IMR-90 (cell line): ENCODE measurements around the gene NOS1AP. TPM values are rescaled to one million over a fixed set of nuclear protein-coding genes. Genes with fewer than 3 reads are reported as not detected.

Source experiments
- ATAC-seq: fragments of 200-7000 bp; cut with Tn5 transposase; 2 replicates; pipeline ENCODE4 v1.9.1; 2020; ENCODE audit warnings: low read depth, mild to moderate bottlenecking, moderate library complexity
- BruUV-seq: library from RNA; stranded (reverse); fragments of 400-500 nt; replicated peaks from 2 replicates; lab custom pipeline; 2021; lab: Mats Ljungman, UMichigan
- CTCF ChIA-PET: fragments of 300-600 bp; formaldehyde crosslinking; extraction: SDS; loops from one replicate; lab custom pipeline; 2021; ENCODE audit warnings: antibody characterized with exemption; lab: Yijun Ruan, JAX
- POLR2A ChIA-PET: fragments of 300-600 bp; sonication (Branson Sonifier 250); formaldehyde crosslinking; loops from one replicate; lab custom pipeline; 2022; ENCODE audit warnings: antibody characterized with exemption; ENCODE audit not compliant: unreplicated experiment; lab: Charles Lee
- DNase-seq: peaks from one replicate; pipeline ENCODE4 v3.0.0; 2013
- H2AFZ ChIP-seq: replicated peaks from 2 replicates; pipeline ENCODE3; 2013; ENCODE audit warnings: low read length, mild to moderate bottlenecking; ENCODE audit not compliant: poor library complexity
- H2AK5ac ChIP-seq: 2 replicates; pipeline ENCODE4 v1.6.1; 2013; ENCODE audit warnings: low read depth, low read length, inconsistent platforms
- H2AK9ac ChIP-seq: replicated peaks from 2 replicates; pipeline ENCODE3; 2013; ENCODE audit warnings: mild to moderate bottlenecking, low read depth, low read length, moderate library complexity; ENCODE audit not compliant: poor library complexity
- H2BK120ac ChIP-seq: 2 replicates; pipeline ENCODE4 v1.6.1; 2013; ENCODE audit warnings: low read depth, low read length, inconsistent platforms
- H2BK15ac ChIP-seq: 3 replicates; pipeline ENCODE4 v1.6.1; 2013; ENCODE audit warnings: low read depth, low read length, inconsistent platforms
- H2BK20ac ChIP-seq: 2 replicates; pipeline ENCODE4 v1.6.1; 2013; ENCODE audit warnings: low read depth, mild to moderate bottlenecking, inconsistent platforms, low read length, moderate library complexity
- H2BK5ac ChIP-seq: 2 replicates; pipeline ENCODE4 v1.6.1; 2013; ENCODE audit warnings: mild to moderate bottlenecking, low read depth, low read length, inconsistent platforms; ENCODE audit not compliant: poor library complexity, severe bottlenecking
- H3K14ac ChIP-seq: replicated peaks from 2 replicates; pipeline ENCODE4 v1.6.1; 2013; ENCODE audit warnings: low read depth, low read length, inconsistent platforms
- H3K18ac ChIP-seq: 2 replicates; pipeline ENCODE4 v1.6.1; 2013; ENCODE audit warnings: low read depth, low read length, control low read depth
- H3K23ac ChIP-seq: 2 replicates; pipeline ENCODE4 v1.6.1; 2013; ENCODE audit warnings: low read depth, low read length, inconsistent platforms
- H3K27ac ChIP-seq: 2 replicates; pipeline ENCODE4 v1.5.1; 2013; ENCODE audit warnings: mild to moderate bottlenecking, control low read depth, low read length; ENCODE audit not compliant: insufficient read depth
- H3K27me3 ChIP-seq: 2 replicates; pipeline ENCODE4 v1.6.1; 2013; ENCODE audit warnings: low read length; ENCODE audit not compliant: control insufficient read depth, insufficient read depth
- H3K36me3 ChIP-seq: 2 replicates; pipeline ENCODE4 v1.6.1; 2013; ENCODE audit warnings: low read length, mixed read lengths; ENCODE audit not compliant: control insufficient read depth, insufficient read depth
- H3K4ac ChIP-seq: 2 replicates; pipeline ENCODE4 v1.6.1; 2013; ENCODE audit warnings: low read depth, low read length, inconsistent platforms
- H3K4me1 ChIP-seq: 2 replicates; pipeline ENCODE4 v1.6.1; 2013; ENCODE audit warnings: low read length, mixed read lengths; ENCODE audit not compliant: control insufficient read depth, insufficient read depth
- H3K4me2 ChIP-seq: 2 replicates; pipeline ENCODE4 v1.6.1; 2013; ENCODE audit warnings: low read depth, mild to moderate bottlenecking, control low read depth, low read length, moderate library complexity
- H3K4me3 ChIP-seq: 2 replicates; pipeline ENCODE4 v1.5.1; 2013; ENCODE audit warnings: low read depth, mild to moderate bottlenecking, control low read depth, low read length, moderate library complexity; ENCODE audit not compliant: insufficient read depth
- H3K56ac ChIP-seq: 2 replicates; pipeline ENCODE4 v1.6.1; 2013; ENCODE audit warnings: low read length, inconsistent platforms; ENCODE audit not compliant: insufficient read depth; ENCODE audit errors: extremely low read depth
- H3K79me1 ChIP-seq, 2 experiments: 2 replicates each; pipeline ENCODE4 v1.6.1; 2013; ENCODE audit warnings: low read length in 2 of 2, inconsistent platforms in 1 of 2, low read depth in 1 of 2
- H3K9ac ChIP-seq: 2 replicates; pipeline ENCODE4 v1.6.1; 2013; ENCODE audit warnings: low read depth, low read length, control low read depth
- H3K9me1 ChIP-seq: 2 replicates; pipeline ENCODE4 v1.6.1; 2013; ENCODE audit warnings: low read length, inconsistent platforms; ENCODE audit not compliant: insufficient read depth
- H3K9me3 ChIP-seq: 2 replicates; pipeline ENCODE4 v1.6.1; 2013; ENCODE audit warnings: low read length; ENCODE audit not compliant: control insufficient read depth, insufficient read depth
- H4K20me1 ChIP-seq: 2 replicates; pipeline ENCODE4 v1.6.1; 2013; ENCODE audit warnings: low read length, inconsistent platforms; ENCODE audit not compliant: insufficient read depth
- H4K5ac ChIP-seq: 2 replicates; pipeline ENCODE4 v1.6.1; 2013; ENCODE audit warnings: mild to moderate bottlenecking, low read depth, low read length, control low read depth
- H4K8ac ChIP-seq, 2 experiments: 2 replicates each; pipeline ENCODE4 v1.6.1; 2013; ENCODE audit warnings: low read depth in 2 of 2, low read length in 2 of 2, control low read depth in 1 of 2, inconsistent platforms in 1 of 2
- H4K91ac ChIP-seq: 2 replicates; pipeline ENCODE4 v1.6.1; 2013; ENCODE audit warnings: low read depth, low read length, inconsistent platforms; ENCODE audit not compliant: insufficient read depth
- BHLHE40 ChIP-seq: fragments of 150-350 bp; IDR thresholded peaks from 2 replicates; pipeline ENCODE4 v1.6.1; 2016; ENCODE audit warnings: mild to moderate bottlenecking, low read depth, low read length
- CEBPB ChIP-seq: IDR thresholded peaks from 2 replicates; pipeline ENCODE4 v1.6.1; 2012; ENCODE audit warnings: low read depth, low read length, improper control_type of control experiment
- CHD1 ChIP-seq: IDR thresholded peaks from 2 replicates; pipeline ENCODE4 v1.6.1; 2012; ENCODE audit warnings: low read depth, low read length, improper control_type of control experiment
- CTCF ChIP-seq: conservative IDR thresholded peaks from 2 replicates; pipeline ENCODE4 v1.5.1; 2012; ENCODE audit warnings: mild to moderate bottlenecking, low read depth, low read length, improper control_type of control experiment
- ELK1 ChIP-seq: fragments of 150-350 bp; IDR thresholded peaks from 2 replicates; pipeline ENCODE4 v1.6.1; 2016; ENCODE audit warnings: low read depth, mild to moderate bottlenecking, low read length, moderate library complexity, borderline replicate concordance
- FOS ChIP-seq: fragments of 150-350 bp; IDR thresholded peaks from 2 replicates; pipeline ENCODE4 v1.6.1; 2016; ENCODE audit warnings: low read depth, low read length
- MAFK ChIP-seq: IDR thresholded peaks from 2 replicates; pipeline ENCODE4 v1.6.1; 2012; ENCODE audit warnings: low read depth, low read length, improper control_type of control experiment
- MAZ ChIP-seq: IDR thresholded peaks from 2 replicates; pipeline ENCODE4 v1.6.1; 2012; ENCODE audit warnings: low read depth, mild to moderate bottlenecking, low read length, improper control_type of control experiment, moderate library complexity, borderline replicate concordance
- MXI1 ChIP-seq: IDR thresholded peaks from 2 replicates; pipeline ENCODE4 v1.6.1; 2012; ENCODE audit warnings: low read depth, mild to moderate bottlenecking, low read length, moderate library complexity, borderline replicate concordance
- NFE2L2 ChIP-seq: fragments of 150-350 bp; IDR thresholded peaks from 2 replicates; pipeline ENCODE4 v1.6.1; 2016; ENCODE audit warnings: low read depth, mild to moderate bottlenecking, low read length
- POLR2A ChIP-seq: IDR thresholded peaks from 2 replicates; pipeline ENCODE4 v1.6.1; 2012; ENCODE audit warnings: mild to moderate bottlenecking, low read depth, low read length
- RAD21 ChIP-seq: IDR thresholded peaks from 2 replicates; pipeline ENCODE4 v1.6.1; 2012; ENCODE audit warnings: low read length, improper control_type of control experiment
- RCOR1 ChIP-seq: IDR thresholded peaks from 2 replicates; pipeline ENCODE4 v1.6.1; 2012; ENCODE audit warnings: mild to moderate bottlenecking, low read length, improper control_type of control experiment; ENCODE audit not compliant: insufficient replicate concordance
- RFX5 ChIP-seq: IDR thresholded peaks from 2 replicates; pipeline ENCODE4 v1.8.0; 2012; ENCODE audit warnings: low read depth, mild to moderate bottlenecking, low read length, moderate library complexity
- SMC3 ChIP-seq: fragments of 150-350 bp; IDR thresholded peaks from 2 replicates; pipeline ENCODE4 v1.6.1; 2016; ENCODE audit warnings: low read depth, mild to moderate bottlenecking, antibody characterized with exemption, low read length, moderate library complexity
- WGBS, 2 experiments: methylation state at CpG; one replicate each; pipeline versions ENCODE4 v1.1.5 to v1.1.7; 2013; ENCODE audit warnings: missing lambda C conversion rate in 2 of 2; ENCODE audit not compliant: insufficient read length in 1 of 2; ENCODE audit errors: extremely low coverage in 2 of 2; 5-methylcytosine and 5-hydroxymethylcytosine counted together
- dilution Hi-C: fragments of 300-500 bp; cut with HindIII; formaldehyde crosslinking; loops from one replicate; pipeline ENCODE4 v1.14.3; 2018; ENCODE audit warnings: low sequenced_read_pairs; ENCODE audit not compliant: unreplicated experiment
- in situ Hi-C: fragments of 300-500 bp; cut with MboI; formaldehyde crosslinking; loops from 3 replicates; pipeline ENCODE4 v1.14.3; 2019; ENCODE audit warnings: low sequenced_read_pairs, inconsistent platforms, mixed read lengths
- intact Hi-C: fragments of 100-400 bp; cut with micrococcal nuclease; formaldehyde crosslinking; loops from 2 replicates; pipeline ENCODE4 v1.10.0; 2022
- polyA plus RNA-seq, 3 experiments: library from polyadenylated mRNA; depleted of rRNA; stranded (reverse); fragments of >200 nt; gene quantifications; 2 replicates each; pipeline ENCODE4 v1.2.3, GENCODE V29; 2012; ENCODE audit warnings: low replicate concordance in 1 of 3
- total RNA-seq: library from RNA; depleted of rRNA; stranded (reverse); fragments of >200 nt; gene quantifications from 2 replicates; pipeline ENCODE4 v1.2.3, GENCODE V29; 2012
- TF ChIP-seq, protein P1 (sequence below): fragments of 150-350 bp; IDR thresholded peaks from 2 replicates; pipeline ENCODE4 v1.6.1; 2017; ENCODE audit warnings: mild to moderate bottlenecking, antibody characterized with exemption, low read length, low read depth

NOS1AP gene
- total and polyA plus RNA-seq, 2 of the 4 experiments (the other 2 are of a cell fraction) = 0.18 to 0.19 TPM

DNA sequence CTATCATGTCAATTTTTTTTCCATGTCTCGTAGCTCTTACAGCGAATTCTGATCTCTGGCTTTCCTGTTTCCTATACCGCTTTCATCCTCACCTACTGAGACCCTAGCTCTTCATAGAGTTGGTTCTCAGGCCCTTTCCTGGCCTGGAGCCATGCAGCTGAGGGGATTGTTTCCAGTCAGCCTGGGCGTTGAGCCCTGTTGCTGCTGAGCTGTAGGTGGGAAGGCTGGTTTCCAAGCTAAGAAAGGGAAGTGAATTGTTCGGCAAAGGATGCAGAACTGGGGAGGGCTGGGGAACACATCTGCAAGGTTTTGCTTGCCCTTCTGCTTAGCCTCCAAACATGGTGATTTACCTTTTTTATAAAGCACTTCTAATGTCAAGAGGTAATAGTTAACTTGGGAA lies 265.6 kb downstream of the NOS1AP start:
- H3K4ac ChIP-seq = no peak overlapping the region
- no CpG with 5 or more reads among the region's 5 CpGs for whole genome bisulfite sequencing, 2 experiments
- H3K23ac ChIP-seq = no peak overlapping the region
- H3K56ac ChIP-seq = no peak overlapping the region
- H3K4me3 ChIP-seq = no peak overlapping the region
- H3K4me1 ChIP-seq = no peaks in the 10 kb centered on the region
- no peak overlapping the region for H4K5ac ChIP-seq
- H3K27ac ChIP-seq = no peak overlapping the region
- no peak overlapping the region for H3K4me2 ChIP-seq
- H2AFZ ChIP-seq = no peak overlapping the region
- H3K27me3 ChIP-seq = peaks cover 12% of the 10 kb centered on the region
- no peaks in the 10 kb centered on the region for H3K36me3 ChIP-seq
- no peak overlapping the region for H3K14ac ChIP-seq
- ChIA-PET CTCF (no interaction called here), POLR2A (no interaction called here)
- H3K18ac ChIP-seq = no peak overlapping the region
- intact Hi-C loops = no loop called here
- dilution Hi-C loops = no loop called here
- no peak overlapping the region for H2AK9ac ChIP-seq
- no peak overlapping the region for H3K9ac ChIP-seq
- no peak overlapping the region for H4K8ac ChIP-seq
- no peak overlapping the region for H2BK5ac ChIP-seq
- no peak overlapping the region for H2BK20ac ChIP-seq
- no TSS peak for BruUV-seq
- H4K20me1 ChIP-seq = no peaks in the 10 kb centered on the region
- in situ Hi-C loops = no loop called here
- no peaks in the 10 kb centered on the region for H3K79me1 ChIP-seq
- H3K9me1 ChIP-seq = no peaks in the 10 kb centered on the region
- no peaks in the 10 kb centered on the region for H3K9me3 ChIP-seq
- no peak for ATAC-seq
- no peak overlapping the region for H4K91ac ChIP-seq
- H2BK15ac ChIP-seq = no peak overlapping the region
- no peak overlapping the region for H2BK120ac ChIP-seq
- H2AK5ac ChIP-seq = no peak overlapping the region
- DNase-seq = no peak
- TF ChIP-seq MAFK (no peak), CEBPB (no peak), SMC3 (no peak), POLR2A (no peak), BHLHE40 (no peak), MAZ (no peak), RCOR1 (no peak), RAD21 (no peak), RFX5 (no peak), CTCF (no peak), NFE2L2 (no peak), MXI1 (no peak), CHD1 (no peak), FOS (no peak), ELK1 (no peak)
- TF ChIP-seq, protein P1, sequence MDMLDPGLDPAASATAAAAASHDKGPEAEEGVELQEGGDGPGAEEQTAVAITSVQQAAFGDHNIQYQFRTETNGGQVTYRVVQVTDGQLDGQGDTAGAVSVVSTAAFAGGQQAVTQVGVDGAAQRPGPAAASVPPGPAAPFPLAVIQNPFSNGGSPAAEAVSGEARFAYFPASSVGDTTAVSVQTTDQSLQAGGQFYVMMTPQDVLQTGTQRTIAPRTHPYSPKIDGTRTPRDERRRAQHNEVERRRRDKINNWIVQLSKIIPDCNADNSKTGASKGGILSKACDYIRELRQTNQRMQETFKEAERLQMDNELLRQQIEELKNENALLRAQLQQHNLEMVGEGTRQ = no peak
